GM12892 (cell line): ENCODE results near the gene ZFPL1.

ENCODE experiments used
- POLR2AphosphoS5 ChIP-seq: IDR thresholded peaks from 2 replicates; pipeline ENCODE4 v1.6.1; 2011; ENCODE audit warnings: low read depth, low read length, control low read depth
- TAF1 ChIP-seq: IDR thresholded peaks from 2 replicates; pipeline ENCODE4 v1.6.1; 2011; ENCODE audit warnings: low read depth, mild to moderate bottlenecking, control low read depth, low read length, borderline replicate concordance

DNA sequence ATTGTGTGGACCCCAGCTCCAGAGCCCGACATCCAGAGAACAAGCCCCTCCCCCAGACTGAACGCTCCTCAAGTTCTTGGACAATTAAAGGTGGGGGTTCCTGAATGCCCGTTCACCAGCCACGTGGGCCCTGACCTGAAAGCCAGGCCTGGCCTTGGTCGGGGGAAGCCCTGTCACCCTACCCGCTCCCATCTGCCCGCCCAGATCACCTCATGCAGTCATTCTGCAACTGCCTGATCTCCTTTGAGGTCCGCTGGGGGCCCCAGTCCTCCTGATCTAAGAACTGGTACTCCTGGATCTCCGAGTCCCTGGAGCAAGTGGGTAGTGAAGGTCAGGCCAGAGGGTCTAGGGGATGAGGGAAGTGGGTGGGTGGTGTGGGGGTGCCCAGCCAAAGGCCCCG, 16.6 kb upstream of the ZFPL1 start:
- TF ChIP-seq TAF1 (no peak), POLR2AphosphoS5 (no peak)
